Progenitor cell of endocrine pancreas (in vitro differentiated cells): ENCODE data around the gene LGALS14. TPM values are rescaled to one million over a fixed set of nuclear protein-coding genes. Genes with fewer than 3 reads are reported as not detected.
"Not testable (repeated sequence)": the region's sequence is repeated elsewhere in the genome, so short reads cannot be mapped to it uniquely, and the experiment has no call there.

ENCODE experiments used
- DNase-seq: peaks from one replicate; pipeline ENCODE4 v3.0.0; 2021; ENCODE audit warnings: low spot score; ENCODE audit not compliant: unreplicated experiment
- H3K27ac Mint-ChIP-seq: 2 replicates; pipeline ENCODE4 v1.8.0; 2021; ENCODE audit warnings: mild to moderate bottlenecking, moderate library complexity, mixed read lengths
- H3K27me3 Mint-ChIP-seq: 2 replicates; pipeline ENCODE4 v1.8.0; 2021; ENCODE audit warnings: mixed read lengths
- H3K36me3 Mint-ChIP-seq: 2 replicates; pipeline ENCODE4 v1.8.0; 2022; ENCODE audit warnings: mixed read lengths; ENCODE audit not compliant: insufficient read depth
- H3K4me1 Mint-ChIP-seq: 2 replicates; pipeline ENCODE4 v1.8.0; 2021; ENCODE audit warnings: low read depth, mixed read lengths
- H3K4me3 Mint-ChIP-seq: 2 replicates; pipeline ENCODE4 v1.8.0; 2021; ENCODE audit warnings: low read depth, mild to moderate bottlenecking, moderate library complexity, mixed read lengths
- H3K9me3 Mint-ChIP-seq: 2 replicates; pipeline ENCODE4 v1.8.0; 2021; ENCODE audit warnings: low read depth, mixed read lengths
- CTCF ChIP-seq: fragments of 200-600 bp; sonication (generic); IDR thresholded peaks from one replicate; pipeline ENCODE4 v1.5.0; 2021; ENCODE audit warnings: antibody characterized with exemption, mild to moderate bottlenecking; ENCODE audit not compliant: unreplicated experiment
- total RNA-seq: library from RNA; stranded (reverse); gene quantifications from 2 replicates; pipeline ENCODE4 v1.2.1, GENCODE V29; 2021

LGALS14 gene
- total RNA-seq, 1 donor from 2014 or later = not detected

- DNase-seq = no peak
- Mint-ChIP-seq H3K36me3 (no peaks in the 10 kb centered on the region), H3K4me1 (peaks cover 1% of the 10 kb centered on the region), H3K9me3 (peaks cover 7% of the 10 kb centered on the region), H3K4me3 (no peak overlapping the region), H3K27ac (no peak overlapping the region), H3K27me3 (peaks cover 19% of the 10 kb centered on the region)
- TF ChIP-seq CTCF = no peak
Measured at GRCh38 chr19:39709026-39709872, 5.0 kb downstream of the LGALS14 start.

GRCh38 chr19:39710333-39710890 is 6.1 kb downstream of the LGALS14 start:
- H3K27me3 Mint-ChIP-seq = peaks cover 16% of the 10 kb centered on the region
- H3K27ac Mint-ChIP-seq = no peak overlapping the region
- H3K36me3 Mint-ChIP-seq = no peaks in the 10 kb centered on the region
- H3K9me3 Mint-ChIP-seq = peaks cover 7% of the 10 kb centered on the region
- no peak for TF ChIP-seq CTCF
- no peaks in the 10 kb centered on the region for H3K4me1 Mint-ChIP-seq
- no peak overlapping the region for H3K4me3 Mint-ChIP-seq
- no peak for DNase-seq

- H3K4me1 Mint-ChIP-seq, DNase-seq, H3K9me3 Mint-ChIP-seq, H3K4me3 Mint-ChIP-seq, H3K27ac Mint-ChIP-seq, H3K36me3 Mint-ChIP-seq: not testable (repeated sequence)
- H3K27me3 Mint-ChIP-seq = peaks cover 40% of the 10 kb centered on the region
Measured at GRCh38 chr19:39720144-39720543, 15.9 kb downstream of the LGALS14 start.

GRCh38 chr19:39725995-39726394 is 21.7 kb downstream of the LGALS14 start:
- no peak for TF ChIP-seq CTCF
- no peaks in the 10 kb centered on the region for H3K9me3 Mint-ChIP-seq
- H3K4me1 Mint-ChIP-seq = no peaks in the 10 kb centered on the region
- no peak overlapping the region for H3K27ac Mint-ChIP-seq
- H3K27me3 Mint-ChIP-seq = peaks cover 67% of the 10 kb centered on the region
- no peaks in the 10 kb centered on the region for H3K36me3 Mint-ChIP-seq
- no peak for DNase-seq
- no peak overlapping the region for H3K4me3 Mint-ChIP-seq

- Mint-ChIP-seq H3K27me3 (peaks cover 70% of the 10 kb centered on the region), H3K4me1 (no peaks in the 10 kb centered on the region), H3K9me3 (no peaks in the 10 kb centered on the region), H3K36me3 (no peaks in the 10 kb centered on the region), H3K27ac (no peak overlapping the region), H3K4me3 (no peak overlapping the region)
- DNase-seq = no peak
- TF ChIP-seq CTCF = no peak
Measured at GRCh38 chr19:39727070-39727800, 23.0 kb downstream of the LGALS14 start.
